Naive thymus-derived CD4-positive, alpha-beta T cell (primary cell): Measurements from ENCODE around the gene HMGCL. TPM values are rescaled to one million over a fixed set of nuclear protein-coding genes. Genes with fewer than 3 reads are reported as not detected.
"Not testable (repeated sequence)": the region's sequence is repeated elsewhere in the genome, so short reads cannot be mapped to it uniquely, and the experiment has no call there.

Source experiments
- ATAC-seq: fragments of 150-1000 bp; cut with Tn5 transposase; 2 replicates; pipeline ENCODE4 v1.10.0; 2021; ENCODE audit warnings: mild to moderate bottlenecking, moderate library complexity
- CTCF ChIA-PET: fragments of 350-600 bp; sonication (Branson Sonifier 250); formaldehyde crosslinking; loops from one replicate; lab custom pipeline; 2021; ENCODE audit warnings: antibody characterized with exemption; lab: Charles Lee
- POLR2A ChIA-PET: fragments of 350-600 bp; sonication (Branson Sonifier 250); formaldehyde crosslinking; loops from one replicate; lab custom pipeline; 2021; ENCODE audit warnings: antibody characterized with exemption, inconsistent platforms; lab: Charles Lee
- DNase-seq, 9 donors: peaks; one replicate each; pipeline versions ENCODE4 v3.0.0 to v3.0.0-alpha.2; 2020 to 2022; ENCODE audit warnings: mixed read lengths in 1 of 9
- H3K27ac ChIP-seq: one replicate; pipeline ENCODE4 v1.7.0; 2013; ENCODE audit warnings: mild to moderate bottlenecking, low read depth, low read length, moderate library complexity
- H3K27me3 ChIP-seq, 2 donors: one replicate each; pipeline ENCODE4 v1.7.0; 2013; ENCODE audit warnings: low read length in 2 of 2, mild to moderate bottlenecking in 2 of 2, moderate library complexity in 2 of 2; ENCODE audit not compliant: control insufficient read depth in 2 of 2, insufficient read depth in 2 of 2
- H3K36me3 ChIP-seq, 3 experiments: 1 replicate in 2 of 3; 2 replicates in 1 of 3; pipeline ENCODE4 v1.7.0; 2013; ENCODE audit warnings: low read length in 3 of 3, mild to moderate bottlenecking in 3 of 3, moderate library complexity in 1 of 3; ENCODE audit not compliant: insufficient read depth in 3 of 3, control insufficient read depth in 2 of 3
- H3K4me1 ChIP-seq, 2 donors: one replicate each; pipeline ENCODE4 v1.7.0; 2013; ENCODE audit warnings: low read length in 2 of 2, mild to moderate bottlenecking in 2 of 2, moderate library complexity in 1 of 2; ENCODE audit not compliant: control insufficient read depth in 2 of 2, insufficient read depth in 2 of 2
- H3K4me3 ChIP-seq: 2 replicates; pipeline ENCODE4 v1.7.0; 2013; ENCODE audit warnings: mild to moderate bottlenecking, low read length
- H3K9me3 ChIP-seq, 3 experiments: 1 replicate in 2 of 3; 2 replicates in 1 of 3; pipeline ENCODE4 v1.7.0; 2013; ENCODE audit warnings: low read length in 3 of 3; ENCODE audit not compliant: control insufficient read depth in 2 of 3
- H3K27ac Mint-ChIP-seq, 9 donors: one replicate each; pipeline ENCODE4 v1.8.0; 2020 to 2022; ENCODE audit warnings: mixed read lengths in 9 of 9, mild to moderate bottlenecking in 8 of 9, moderate library complexity in 5 of 9, inconsistent platforms in 2 of 9
- H3K27me3 Mint-ChIP-seq, 5 donors: one replicate each; pipeline ENCODE4 v1.8.0; 2021 to 2022; ENCODE audit warnings: mixed read lengths in 5 of 5, mild to moderate bottlenecking in 1 of 5
- H3K36me3 Mint-ChIP-seq, 5 donors: one replicate each; pipeline ENCODE4 v1.8.0; 2020 to 2022; ENCODE audit warnings: mixed read lengths in 5 of 5, mild to moderate bottlenecking in 3 of 5, inconsistent platforms in 1 of 5
- H3K4me1 Mint-ChIP-seq, 7 donors: one replicate each; pipeline ENCODE4 v1.8.0; 2020 to 2022; ENCODE audit warnings: mixed read lengths in 7 of 7, mild to moderate bottlenecking in 3 of 7, inconsistent platforms in 1 of 7
- H3K4me3 Mint-ChIP-seq, 10 donors: one replicate each; pipeline ENCODE4 v1.8.0; 2020 to 2022; ENCODE audit warnings: mild to moderate bottlenecking in 10 of 10, mixed read lengths in 10 of 10, moderate library complexity in 6 of 10, inconsistent platforms in 2 of 10
- H3K9me3 Mint-ChIP-seq, 11 donors: one replicate each; pipeline ENCODE4 v1.8.0; 2020 to 2022; ENCODE audit warnings: mixed read lengths in 11 of 11, mild to moderate bottlenecking in 4 of 11, inconsistent platforms in 1 of 11, moderate library complexity in 1 of 11
- intact Hi-C, 2 donors: fragments of 100-400 bp; cut with micrococcal nuclease; formaldehyde crosslinking; loops; one replicate each; pipeline ENCODE4 v1.15.1; 2023
- polyA plus RNA-seq, 2 donors: library from polyadenylated mRNA; unstranded; fragments of 300-500 nt; fragmentation: Illumina TruSeq; gene quantifications; one replicate each; pipeline ENCODE4 v1.2.3, GENCODE V29; 2021
- total RNA-seq, 6 experiments: library from RNA in 5 of 6; stranded (reverse) in 5 of 6; gene quantifications; 1 replicate in 5 of 6; 2 replicates in 1 of 6; pipeline ENCODE4 v1.2.3 and lab custom pipeline; 2021 to 2026

The HMGCL gene
- total and polyA plus RNA-seq, 7 experiments from 2014 or later: 16.2 to 38.9 (median 32.6) TPM

GRCh38 chr1:23783141-23783540 lies 42.1 kb downstream of the HMGCL start:
- H3K4me3 ChIP-seq, H3K27ac Mint-ChIP-seq: not testable (repeated sequence)
- H3K36me3 ChIP-seq: peaks cover 8 to 47% (median 10%) of the 10 kb centered on the region in 3 experiments

GRCh38 chr1:23779826-23780371 lies 45.3 kb downstream of the HMGCL start:
- Mint-ChIP-seq H3K36me3 (peaks cover 0 to 15% (median 10%) of the 10 kb centered on the region in 5 donors), H3K4me3 (peak overlapping the region; percentile 84 to 98 (median 94)), H3K27me3 (no peaks in the 10 kb centered on the region), H3K9me3 (no peaks in the 10 kb centered on the region), H3K4me1 (peaks cover 17 to 56% (median 41%) of the 10 kb centered on the region in 7 donors), H3K27ac (peak overlapping the region in 8 of 9 donors; percentile 26 to 99 (median 72))
- Histone ChIP-seq H3K9me3 (no peaks in the 10 kb centered on the region), H3K4me1 (peaks cover 17 to 22% of the 10 kb centered on the region in 2 donors), H3K4me3 (no peak overlapping the region), H3K36me3 (peaks cover 0 to 19% (median 6%) of the 10 kb centered on the region in 3 experiments), H3K27me3 (no peaks in the 10 kb centered on the region), H3K27ac (peak overlapping the region; percentile 97)
- CTCF ChIA-PET: interaction anchor here (0.9 to 1.3 kb wide), 3 partner anchors 10 to 137 kb away, joined by 3 read pairs; no protein-coding TSS in a partner anchor
- POLR2A ChIA-PET: interaction anchor here (1.0 to 6.8 kb wide), 6 partner anchors 8 to 88 kb away, joined by 3 to 68 read pairs (median 10); partner anchors contain the start of genes ELOA, GALE, HMGCL and LYPLA2
- ATAC-seq (no peak), DNase-seq (no peak)
- intact Hi-C loops: loop anchor here in 1 of 2 donors (2.0 kb wide), 1 partner anchor 179 kb away; the partner anchor contains the start of gene PNRC2

More at GRCh38 chr1:23783141-23783540, 42.1 kb downstream of the HMGCL start:
- DNase-seq, CTCF ChIA-PET, H3K27me3 ChIP-seq, intact Hi-C loops, H3K27me3 Mint-ChIP-seq, ATAC-seq, H3K27ac ChIP-seq, POLR2A ChIA-PET, H3K9me3 ChIP-seq, H3K4me3 Mint-ChIP-seq, H3K9me3 Mint-ChIP-seq: not testable (repeated sequence)
- peaks cover 12 to 13% of the 10 kb centered on the region in 2 donors for H3K4me1 ChIP-seq
- Mint-ChIP-seq H3K4me1 (peaks cover 15 to 34% (median 21%) of the 10 kb centered on the region in 7 donors), H3K36me3 (peaks cover 5 to 42% (median 30%) of the 10 kb centered on the region in 5 donors)

- Mint-ChIP-seq H3K27ac (peak within 1 kb of the TSS; percentile 87 to 99 (median 96)), H3K4me3 (peak within 1 kb of the TSS; percentile 84 to 98 (median 94)), H3K4me1 (peaks cover 17 to 65% (median 49%) of the 10 kb centered on the region in 7 donors), H3K36me3 (peaks cover 0 to 12% (median 5%) of the 10 kb centered on the region in 5 donors), H3K27me3 (no peaks in the 10 kb centered on the region), H3K9me3 (no peaks in the 10 kb centered on the region)
- CTCF ChIA-PET: interaction anchor here (0.8 to 3.0 kb wide), 2 partner anchors 138 to 140 kb away, joined by 3 to 10 read pairs; no protein-coding TSS in a partner anchor
- H3K9me3 ChIP-seq: no peaks in the 10 kb centered on the region
- peaks cover 0 to 14% (median 6%) of the 10 kb centered on the region in 3 experiments for H3K36me3 ChIP-seq
- H3K4me3 ChIP-seq: peak within 1 kb of the TSS; percentile 95
- no peaks in the 10 kb centered on the region for H3K27me3 ChIP-seq
- POLR2A ChIA-PET: interaction anchor here (0.6 to 6.8 kb wide), 13 partner anchors 8 to 220 kb away, joined by 3 to 68 read pairs (median 3); partner anchors contain the start of genes ELOA, GALE, HMGCL and LYPLA2
- DNase-seq: peak; percentile 75 to 86 (median 83)
- ATAC-seq: peak; percentile 91
- H3K27ac ChIP-seq: peak within 1 kb of the TSS; percentile 97
- H3K4me1 ChIP-seq: peaks cover 17 to 22% of the 10 kb centered on the region in 2 donors
- intact Hi-C loops: loop anchor here (1.0 to 2.0 kb wide), 6 partner anchors 13 to 181 kb away; partner anchors contain the start of genes ELOA (in 2 of the 2), GALE (in 2 of the 2), LYPLA2 (in 2 of the 2) and FUCA1 (in 1 of the 2)
Observed at GRCh38 chr1:23777979-23778814, 47.0 kb downstream of the HMGCL start, which contains the start of gene PITHD1. Gene PITHD1 (plus strand): TSS chr1:23778418. CDS start chr1:23778516, 98 bp downstream.

- Histone ChIP-seq H3K36me3 (peaks cover 0 to 5% (median 0%) of the 10 kb centered on the region in 3 experiments), H3K27ac (no peak overlapping the region), H3K27me3 (no peaks in the 10 kb centered on the region), H3K4me3 (no peak overlapping the region), H3K9me3 (no peaks in the 10 kb centered on the region), H3K4me1 (peaks cover 22% of the 10 kb centered on the region in 2 donors)
- DNase-seq (no peak), ATAC-seq (no peak)
- H3K27me3 Mint-ChIP-seq: no peaks in the 10 kb centered on the region
- peaks cover 0 to 7% (median 5%) of the 10 kb centered on the region in 5 donors for H3K36me3 Mint-ChIP-seq
- H3K4me3 Mint-ChIP-seq: peak overlapping the region in 3 of 10 donors; percentile 17 to 84 (median 29)
- H3K9me3 Mint-ChIP-seq: no peaks in the 10 kb centered on the region
- peaks cover 16 to 65% (median 49%) of the 10 kb centered on the region in 7 donors for H3K4me1 Mint-ChIP-seq
- ChIA-PET CTCF (interaction anchor here (0.6 to 3.0 kb wide), 3 partner anchors 140 to 1817 kb away, joined by 3 to 10 read pairs (median 4); no protein-coding TSS in a partner anchor), POLR2A (interaction anchor here (6.3 to 6.8 kb wide), 2 partner anchors 14 to 23 kb away, joined by 53 to 68 read pairs; partner anchors contain the start of genes GALE and LYPLA2)
- intact Hi-C loops: no loop called here
- peak overlapping the region in 2 of 9 donors; percentile 38 to 66 for H3K27ac Mint-ChIP-seq
Observed at GRCh38 chr1:23776217-23776616, 49.0 kb downstream of the HMGCL start.

GRCh38 chr1:23774174-23774880 lies 50.9 kb downstream of the HMGCL start:
- H3K9me3 Mint-ChIP-seq: no peaks in the 10 kb centered on the region
- DNase-seq (no peak), ATAC-seq (no peak)
- no peaks in the 10 kb centered on the region for H3K9me3 ChIP-seq
- H3K4me3 Mint-ChIP-seq: peak overlapping the region in 1 of 10 donors; percentile 51
- H3K36me3 Mint-ChIP-seq: peaks cover 0 to 2% (median 0%) of the 10 kb centered on the region in 5 donors
- ChIA-PET POLR2A (interaction anchor here (0.5 kb wide), 1 partner anchor 49 kb away, joined by 5 read pairs; no protein-coding TSS in a partner anchor), CTCF (interaction anchor here (1.1 to 1.5 kb wide), 2 partner anchors 136 to 142 kb away, joined by 3 to 8 read pairs; no protein-coding TSS in a partner anchor)
- intact Hi-C loops: no loop called here
- H3K27me3 Mint-ChIP-seq: no peaks in the 10 kb centered on the region
- no peak overlapping the region for H3K27ac ChIP-seq
- peaks cover 15% of the 10 kb centered on the region in 2 donors for H3K4me1 ChIP-seq
- H3K27ac Mint-ChIP-seq: peak overlapping the region in 4 of 9 donors; percentile 8 to 81 (median 54)
- H3K4me1 Mint-ChIP-seq: peaks cover 7 to 54% (median 39%) of the 10 kb centered on the region in 7 donors
- H3K27me3 ChIP-seq: no peaks in the 10 kb centered on the region
- no peaks in the 10 kb centered on the region for H3K36me3 ChIP-seq
- H3K4me3 ChIP-seq: no peak overlapping the region
